GM18499 (cell line): Measurements from ENCODE around the gene NDUFA6.

ENCODE experiments used
- ATAC-seq: cut with Tn5 transposase; IDR thresholded peaks from one replicate; pipeline ENCODE4 v1.9.1; 2021; ENCODE audit warnings: moderate number of reproducible peaks; ENCODE audit not compliant: insufficient read depth, unreplicated experiment

The NDUFA6 gene

DNA sequence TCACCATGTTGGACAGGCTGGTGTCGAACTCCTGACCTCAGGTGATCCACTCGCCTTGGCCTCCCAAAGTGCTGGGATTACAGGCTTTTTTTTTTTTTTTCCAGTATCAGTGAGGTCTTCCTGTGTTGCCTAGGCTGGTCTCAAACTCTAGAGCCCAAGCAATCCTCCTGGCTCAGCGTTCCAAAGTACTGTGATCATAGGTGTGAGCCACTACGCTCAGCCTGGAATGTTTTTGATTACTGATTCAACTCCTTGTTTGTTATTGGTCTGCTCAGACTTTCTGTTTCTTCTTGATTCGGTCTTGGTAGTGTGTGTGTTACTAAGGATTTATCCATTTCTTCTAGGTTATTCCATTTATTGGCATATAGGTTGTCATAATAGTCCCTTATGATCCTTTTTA, 51.3 kb downstream of the NDUFA6 start:
- ATAC-seq: no peak
